Thyroid gland (tissue), 4 donors: ENCODE results near the gene AFF3.

Experiments used
- CTCF ChIP-seq, 6 experiments: fragments of 200-600 bp in 3 of 6; fragments of 450-650 bp in 3 of 6; sonication (generic) in 3 of 6; IDR thresholded peaks; one replicate each; pipeline ENCODE4 v1.5.1; 2016 to 2019; ENCODE audit warnings: antibody characterized with exemption in 6 of 6, mild to moderate bottlenecking in 2 of 6, inconsistent platforms in 1 of 6, moderate library complexity in 1 of 6
- POLR2A ChIP-seq, 2 donors: fragments of 450-650 bp; IDR thresholded peaks; one replicate each; pipeline ENCODE4 v1.6.1; 2017; ENCODE audit warnings: antibody characterized with exemption in 2 of 2, mild to moderate bottlenecking in 2 of 2, moderate library complexity in 1 of 2

DNA sequence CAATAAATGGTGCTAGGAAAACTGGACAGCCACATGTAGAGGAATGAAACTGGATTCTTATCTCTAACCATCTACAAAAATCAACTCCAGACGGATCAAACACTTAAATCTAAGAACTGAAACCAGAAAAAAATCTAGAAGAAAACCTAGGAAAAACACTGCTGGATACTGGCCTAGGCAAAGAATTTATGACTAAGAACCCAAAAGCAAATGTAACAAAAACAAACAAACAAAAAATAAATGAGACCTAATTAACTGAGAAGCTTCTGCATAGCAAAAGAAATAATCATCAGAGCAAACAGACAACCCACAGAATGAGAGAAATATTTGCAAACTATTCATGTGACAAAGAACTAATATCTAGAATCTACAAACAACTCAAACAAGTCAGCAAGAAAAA lies 338.5 kb downstream of the AFF3 start:
- TF ChIP-seq POLR2A (IDR thresholded peaks at IDR 0.05) (no peak), CTCF (IDR thresholded peaks at IDR 0.05) (no peak)
